ENCODE results near the gene SMC1B.

DNA sequence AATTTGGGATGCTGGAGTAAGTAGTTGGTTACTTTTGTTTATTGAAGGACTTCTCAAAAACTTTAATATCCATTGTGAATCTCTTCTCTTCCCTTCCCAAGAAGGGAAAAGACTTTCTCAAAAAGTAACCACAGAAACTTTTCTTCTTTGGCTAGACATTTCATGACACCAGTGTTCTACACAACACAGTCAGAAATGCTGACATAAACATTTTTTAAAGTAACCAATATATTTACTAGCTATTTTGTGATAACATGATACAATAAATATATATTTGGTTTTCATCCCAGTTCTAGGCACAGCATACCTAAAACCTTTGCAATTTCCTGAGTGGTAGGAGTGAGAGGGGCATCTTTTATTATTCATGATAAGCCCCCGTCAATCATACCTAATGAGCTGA is 55.9 kb downstream of the SMC1B start:
- TF ChIP-seq CTCF (IDR thresholded peaks at IDR 0.05): no peak
- TF ChIP-seq ZFX (IDR thresholded peaks at IDR 0.05; ENCODE audit: borderline replicate concordance): no peak

Measured in 22Rv1 (cell line).